SH-SY5Y (cell line): ENCODE results near the gene HSD17B12.

Source experiments
- GATA2 ChIP-seq: IDR thresholded peaks from 2 replicates; pipeline ENCODE4 v1.6.1; 2011; ENCODE audit warnings: mild to moderate bottlenecking, low read depth, low read length
- GATA3 ChIP-seq: IDR thresholded peaks from 2 replicates; pipeline ENCODE4 v1.6.1; 2011; ENCODE audit warnings: low read depth, mild to moderate bottlenecking, low read length, moderate library complexity

DNA sequence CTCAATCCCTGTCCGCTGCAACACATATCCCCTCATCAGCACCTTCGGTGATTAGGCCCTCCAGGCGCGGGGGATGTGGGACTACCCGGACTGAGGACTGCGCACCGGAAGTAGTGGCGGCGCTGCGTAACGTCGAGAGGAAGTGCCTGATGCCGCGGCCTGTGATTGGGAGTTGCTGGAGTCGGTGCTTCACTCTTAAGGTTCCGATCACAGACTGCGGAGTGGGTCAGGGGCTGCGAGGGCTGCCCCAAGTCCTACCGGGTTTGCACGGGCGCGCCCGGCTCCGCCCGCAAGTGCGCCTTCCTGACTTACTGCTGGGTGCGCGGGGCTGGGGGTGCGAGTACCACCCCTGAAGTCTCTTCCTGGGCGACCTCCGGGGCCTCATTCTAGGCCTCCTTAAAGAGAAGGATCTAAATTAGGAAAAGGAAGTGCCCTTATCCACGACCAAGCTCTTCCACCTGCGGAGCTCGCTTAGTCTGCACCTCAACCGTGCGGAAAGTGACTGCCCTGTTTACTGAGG, 200.2 kb downstream of the HSD17B12 start, which contains the start of gene ALKBH3:
- TF ChIP-seq GATA2 (no peak; the same call in 1 of the 2 replicates), GATA3 (no peak)
